ENCODE results near the gene MRPL36. TPM values are rescaled to one million over a fixed set of nuclear protein-coding genes. Genes with fewer than 3 reads are reported as not detected.
"Not testable (repeated sequence)": the region's sequence is repeated elsewhere in the genome, so short reads cannot be mapped to it uniquely, and the experiment has no call there.

The MRPL36 gene
- total and polyA plus RNA-seq, 2 donors (not counting 3 experiments of a cell fraction or from before 2014, with no cell fraction given): 70.3 to 72.7 TPM

DNA sequence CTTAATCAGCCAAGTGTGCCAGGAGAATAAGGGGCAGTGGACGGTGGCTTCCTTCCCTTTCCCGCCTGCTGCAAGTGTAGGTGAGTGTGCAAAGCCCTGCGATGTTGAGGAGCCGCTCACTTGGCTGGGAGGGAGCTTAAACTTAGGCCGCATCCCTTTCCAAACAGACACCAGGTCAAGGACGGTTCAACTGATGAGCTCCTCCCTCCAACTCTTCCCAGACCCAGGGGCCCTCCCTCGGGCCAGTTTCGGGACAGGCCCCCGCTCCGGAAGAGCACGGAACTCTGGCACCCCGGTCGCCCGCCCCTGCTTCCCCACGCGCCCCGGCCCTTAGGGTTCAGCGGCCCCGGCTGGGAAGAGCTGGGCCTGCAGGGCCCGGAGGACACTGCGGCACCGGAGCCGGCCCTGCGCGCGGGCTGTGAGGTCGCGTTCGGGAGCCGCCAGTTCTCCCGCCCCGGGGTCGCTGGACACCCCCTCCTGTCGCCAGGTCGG, 481 bp downstream of the MRPL36 start:
- CTCF ChIA-PET: interaction anchor here (1.2 to 3.9 kb wide), 4 partner anchors 9 to 36 kb away, joined by 5 to 20 read pairs (median 10); no protein-coding TSS in a partner anchor
- intact Hi-C loops (cut with micrococcal nuclease) (loop anchor here (1.0 kb wide), 2 partner anchors 9 to 36 kb away; no protein-coding TSS in a partner anchor), dilution Hi-C loops (cut with MboI; ENCODE audit: extremely low pct_ligation_motif_present, low sequenced_read_pairs) (no loop called here)
- Histone ChIP-seq H2AFZ (ENCODE audit: low read depth, low read length) (peak overlapping the region; percentile 41), H3K27me3 (ENCODE audit: control insufficient read depth in 2 of 2, insufficient read depth in 2 of 2, low read length in 2 of 2) (no peaks in the 10 kb centered on the region), H3K4me3 (replicated peaks in 1 of 3; ENCODE audit: insufficient read depth in 1 of 3, low read depth in 1 of 3, low read length in 3 of 3) (peak overlapping the region; percentile 57 to 62 (median 58)), H3K4me1 (ENCODE audit: control insufficient read depth, extremely low read depth, insufficient read depth, low read length) (peaks cover 21% of the 10 kb centered on the region), H4K20me1 (replicated peaks; ENCODE audit: control insufficient read depth, extremely low read depth, insufficient read depth, low read length) (no peaks in the 10 kb centered on the region), H3K36me3 (ENCODE audit: control insufficient read depth in 2 of 2, extremely low read depth in 1 of 2, insufficient read depth in 2 of 2, low read length in 2 of 2) (peaks cover 7 to 25% of the 10 kb centered on the region in 2 experiments), H3K9me3 (replicated peaks; ENCODE audit: control insufficient read depth, insufficient read depth, low read length) (no peaks in the 10 kb centered on the region), H3K9ac (replicated peaks; ENCODE audit: extremely low read depth, insufficient read depth, low read length) (peak overlapping the region; percentile 58), H3K9me1 (replicated peaks; ENCODE audit: control insufficient read depth, extremely low read depth, insufficient read depth, low read length) (no peaks in the 10 kb centered on the region), H3K4me2 (ENCODE audit: insufficient read depth, low read length) (peak overlapping the region; percentile 88), H3K79me2 (ENCODE audit: control insufficient read depth, insufficient read depth, low read length) (peaks cover 64% of the 10 kb centered on the region), H3K27ac (ENCODE audit: insufficient read depth, low read depth, low read length) (peak overlapping the region; percentile 38)
- DNase-seq (ENCODE audit: low read depth, low spot score) (peak; percentile 21), FAIRE-seq (no peak)
- BruUV-seq (replicated peaks): no TSS peak
- no peak for TF ChIP-seq EZH2 (IDR thresholded peaks at IDR 0.05; ENCODE audit: borderline replicate concordance, low read depth, low read length, severe bottlenecking)
- TF ChIP-seq, protein P1, sequence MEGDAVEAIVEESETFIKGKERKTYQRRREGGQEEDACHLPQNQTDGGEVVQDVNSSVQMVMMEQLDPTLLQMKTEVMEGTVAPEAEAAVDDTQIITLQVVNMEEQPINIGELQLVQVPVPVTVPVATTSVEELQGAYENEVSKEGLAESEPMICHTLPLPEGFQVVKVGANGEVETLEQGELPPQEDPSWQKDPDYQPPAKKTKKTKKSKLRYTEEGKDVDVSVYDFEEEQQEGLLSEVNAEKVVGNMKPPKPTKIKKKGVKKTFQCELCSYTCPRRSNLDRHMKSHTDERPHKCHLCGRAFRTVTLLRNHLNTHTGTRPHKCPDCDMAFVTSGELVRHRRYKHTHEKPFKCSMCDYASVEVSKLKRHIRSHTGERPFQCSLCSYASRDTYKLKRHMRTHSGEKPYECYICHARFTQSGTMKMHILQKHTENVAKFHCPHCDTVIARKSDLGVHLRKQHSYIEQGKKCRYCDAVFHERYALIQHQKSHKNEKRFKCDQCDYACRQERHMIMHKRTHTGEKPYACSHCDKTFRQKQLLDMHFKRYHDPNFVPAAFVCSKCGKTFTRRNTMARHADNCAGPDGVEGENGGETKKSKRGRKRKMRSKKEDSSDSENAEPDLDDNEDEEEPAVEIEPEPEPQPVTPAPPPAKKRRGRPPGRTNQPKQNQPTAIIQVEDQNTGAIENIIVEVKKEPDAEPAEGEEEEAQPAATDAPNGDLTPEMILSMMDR (IDR thresholded peaks at IDR 0.05; ENCODE audit: extremely low read depth in 1 of 2, insufficient read depth in 1 of 2, low read depth in 1 of 2, low read length in 2 of 2): no peak
- TF ChIP-seq FOS (IDR thresholded peaks at IDR 0.05; ENCODE audit: borderline replicate concordance, insufficient read depth, low read length): no peak
- TF ChIP-seq MAX (IDR thresholded peaks at IDR 0.05; ENCODE audit: insufficient read depth, insufficient read length): no peak
- no peak for TF ChIP-seq JUN (IDR thresholded peaks at IDR 0.05; ENCODE audit: borderline replicate concordance, insufficient read depth, insufficient read length, low read depth)
- TF ChIP-seq POLR2A (IDR thresholded peaks at IDR 0.05; ENCODE audit: low read depth, low read length): no peak
- no peak for TF ChIP-seq GATA2 (IDR thresholded peaks at IDR 0.05; ENCODE audit: insufficient read depth, insufficient read length, low read depth, low read length)
- no peak for TF ChIP-seq POLR2AphosphoS5 (IDR thresholded peaks at IDR 0.05; ENCODE audit: insufficient read depth, low read depth, low read length)
- POLR2A ChIA-PET: interaction anchor here (1.3 kb wide), 1 partner anchor 9 kb away, joined by 5 read pairs; no protein-coding TSS in a partner anchor

DNA sequence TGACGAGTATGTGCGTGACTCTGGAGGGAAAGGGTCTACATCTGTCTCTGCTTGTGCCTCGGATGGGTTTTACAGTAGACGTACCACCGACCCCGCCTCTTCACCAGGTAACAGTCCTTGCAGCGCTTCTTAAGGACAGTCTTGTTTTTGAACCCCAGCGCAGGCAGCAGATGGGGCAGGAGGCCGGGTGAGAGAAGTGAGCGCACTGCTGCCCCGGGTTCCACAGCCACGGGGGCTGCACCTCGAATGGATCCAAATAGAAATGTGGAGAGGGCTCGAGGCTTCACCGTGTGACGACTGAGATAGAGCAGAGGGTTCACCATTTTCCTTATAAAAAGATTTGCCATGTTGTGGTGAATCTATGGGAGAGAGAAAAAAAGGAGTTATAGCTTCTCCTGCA, 1.0 kb downstream of the MRPL36 start:
- dilution Hi-C loops (cut with MboI; ENCODE audit: extremely low pct_ligation_motif_present, low sequenced_read_pairs); H2AFZ ChIP-seq (ENCODE audit: low read depth, low read length); DNase-seq (ENCODE audit: low read depth, low spot score); H3K9me3 ChIP-seq (replicated peaks; ENCODE audit: control insufficient read depth, insufficient read depth, low read length); intact Hi-C loops (cut with micrococcal nuclease); FAIRE-seq; H3K27me3 ChIP-seq (ENCODE audit: control insufficient read depth in 2 of 2, insufficient read depth in 2 of 2, low read length in 2 of 2); H3K9me1 ChIP-seq (replicated peaks; ENCODE audit: control insufficient read depth, extremely low read depth, insufficient read depth, low read length); H4K20me1 ChIP-seq (replicated peaks; ENCODE audit: control insufficient read depth, extremely low read depth, insufficient read depth, low read length): not testable (repeated sequence)
- BruUV-seq (replicated peaks): TSS peak; percentile 64
- CTCF ChIA-PET: interaction anchor here (1.2 to 1.5 kb wide), 3 partner anchors 8 to 35 kb away, joined by 5 to 11 read pairs (median 9); no protein-coding TSS in a partner anchor
- H3K27ac ChIP-seq (ENCODE audit: insufficient read depth, low read depth, low read length): peak overlapping the region; percentile 38
- H3K4me1 ChIP-seq (ENCODE audit: control insufficient read depth, extremely low read depth, insufficient read depth, low read length): peaks cover 21% of the 10 kb centered on the region
- H3K4me2 ChIP-seq (ENCODE audit: insufficient read depth, low read length): peak overlapping the region; percentile 88
- peaks cover 6 to 20% of the 10 kb centered on the region in 2 experiments for H3K36me3 ChIP-seq (ENCODE audit: control insufficient read depth in 2 of 2, extremely low read depth in 1 of 2, insufficient read depth in 2 of 2, low read length in 2 of 2)
- POLR2A ChIA-PET: interaction anchor here (1.3 kb wide), 1 partner anchor 8 kb away, joined by 5 read pairs; no protein-coding TSS in a partner anchor
- peaks cover 58% of the 10 kb centered on the region for H3K79me2 ChIP-seq (ENCODE audit: control insufficient read depth, insufficient read depth, low read length)
- peak overlapping the region; percentile 58 for H3K9ac ChIP-seq (replicated peaks; ENCODE audit: extremely low read depth, insufficient read depth, low read length)
- peak overlapping the region; percentile 57 to 62 (median 58) for H3K4me3 ChIP-seq (replicated peaks in 1 of 3; ENCODE audit: insufficient read depth in 1 of 3, low read depth in 1 of 3, low read length in 3 of 3)

Measured in endothelial cell of umbilical vein (primary cell).